ENCODE measurements around the gene METTL1. TPM values are rescaled to one million over a fixed set of nuclear protein-coding genes. Genes with fewer than 3 reads are reported as not detected.

METTL1 gene
- total RNA-seq, 1 experiment from 2014 or later = 13.8 TPM

Other genes starting within 250 kb of the METTL1 start
- 3.8 and 4.2 TPM in 2 replicates for gene MBD6, start 249.3 kb downstream of the METTL1 start, total RNA-seq (2014; rRNA removed; shearing (Covaris generic))
- 98.2 and 125 TPM in 2 replicates for gene DCTN2, start 224.9 kb downstream of the METTL1 start, total RNA-seq (2014; rRNA removed; shearing (Covaris generic))
- 1.0 and 1.3 TPM in 2 replicates for gene KIF5A, start 222.1 kb downstream of the METTL1 start, total RNA-seq (2014; rRNA removed; shearing (Covaris generic))
- 26.0 and 26.3 TPM in 2 replicates for gene PIP4K2C, start 180.9 kb downstream of the METTL1 start, total RNA-seq (2014; rRNA removed; shearing (Covaris generic))
- gene DTX3, start 167.3 kb downstream of the METTL1 start, total RNA-seq (2014; rRNA removed; shearing (Covaris generic)) = 42.9 and 52.9 TPM in 2 replicates
- 8.7 and 19.8 TPM in 2 replicates for gene ARHGEF25, start 160.7 kb downstream of the METTL1 start, total RNA-seq (2014; rRNA removed; shearing (Covaris generic))
- gene B4GALNT1, start 138.9 kb downstream of the METTL1 start, total RNA-seq (2014; rRNA removed; shearing (Covaris generic)) = 0.59 and 0.70 TPM in 2 replicates
- 65.5 and 74.1 TPM in 2 replicates for gene OS9, start 78.0 kb downstream of the METTL1 start, total RNA-seq (2014; rRNA removed; shearing (Covaris generic))
- gene AGAP2, start 33.4 kb downstream of the METTL1 start, total RNA-seq (2014; rRNA removed; shearing (Covaris generic)) = 0.30 and 0.35 TPM in 2 replicates
- gene TSPAN31, start 27.1 kb downstream of the METTL1 start, total RNA-seq (2014; rRNA removed; shearing (Covaris generic)) = 12.9 and 17.6 TPM in 2 replicates
- gene CDK4, start 19.8 kb downstream of the METTL1 start, total RNA-seq (2014; rRNA removed; shearing (Covaris generic)) = 234 and 275 TPM in 2 replicates
- 1.9 and 4.3 TPM in 2 replicates for gene MARCHF9, start 17.0 kb downstream of the METTL1 start, total RNA-seq (2014; rRNA removed; shearing (Covaris generic))
- gene CYP27B1, start 5.0 kb downstream of the METTL1 start, total RNA-seq (2014; rRNA removed; shearing (Covaris generic)) = 0.26 and 0.59 TPM in 2 replicates
- gene EEF1AKMT3, start 509 bp upstream of the METTL1 start, total RNA-seq (2014; rRNA removed; shearing (Covaris generic)) = 3.2 and 3.6 TPM in 2 replicates
- gene TSFM, start 10.7 kb upstream of the METTL1 start, total RNA-seq (2014; rRNA removed; shearing (Covaris generic)) = 57.7 and 67.8 TPM in 2 replicates
- gene AVIL, start 46.6 kb upstream of the METTL1 start, total RNA-seq (2014; rRNA removed; shearing (Covaris generic)) = 0.38 TPM in 1 of 2 replicates, not detected in the other
- 59.3 and 74.2 TPM in 2 replicates for gene CTDSP2, start 74.6 kb upstream of the METTL1 start, total RNA-seq (2014; rRNA removed; shearing (Covaris generic))
- 20.6 and 21.9 TPM in 2 replicates for gene ATP23, start 169.5 kb upstream of the METTL1 start, total RNA-seq (2014; rRNA removed; shearing (Covaris generic))

All from H7 (cell line).